AG04450 (cell line): Measurements from ENCODE around the gene MYMK. TPM values are rescaled to one million over a fixed set of nuclear protein-coding genes. Genes with fewer than 3 reads are reported as not detected.

Experiments
- CTCF ChIA-PET: fragments of 300-600, 350-600 bp; formaldehyde crosslinking; extraction: SDS; loops from one replicate; lab custom pipeline; 2022; ENCODE audit warnings: antibody characterized with exemption, inconsistent platforms; lab: Charles Lee
- POLR2A ChIA-PET: fragments of 350-600 bp; formaldehyde crosslinking; extraction: SDS; loops from one replicate; lab custom pipeline; 2021; ENCODE audit warnings: antibody characterized with exemption, inconsistent platforms; lab: Yijun Ruan, JAX
- DNase-seq: peaks from one replicate; pipeline ENCODE4 v3.0.0-alpha.2; 2011; ENCODE audit warnings: low read depth, low spot score
- H3K27ac ChIP-seq: one replicate; pipeline ENCODE4 v1.5.1; 2012; ENCODE audit warnings: low read depth, low read length, control low read depth
- H3K27me3 ChIP-seq: one replicate; pipeline ENCODE4 v1.6.0; 2012; ENCODE audit warnings: low read length; ENCODE audit not compliant: control insufficient read depth, insufficient read depth
- H3K4me3 ChIP-seq: 2 replicates; pipeline ENCODE4 v1.5.1; 2011; ENCODE audit warnings: mild to moderate bottlenecking, low read depth, low read length, control low read depth
- H3K9me3 ChIP-seq: 2 replicates; pipeline ENCODE4 v1.5.1; 2012; ENCODE audit warnings: low read length; ENCODE audit not compliant: control insufficient read depth, insufficient read depth
- CTCF ChIP-seq: IDR thresholded peaks from 2 replicates; pipeline ENCODE4 v1.5.1; 2011; ENCODE audit warnings: low read depth, low read length, control low read depth, inconsistent platforms
- polyA plus RNA-seq: library from polyadenylated mRNA; depleted of rRNA; stranded (reverse); fragments of >200 nt; gene quantifications from 2 replicates; pipeline ENCODE4 v1.2.3, GENCODE V29; 2011

The MYMK gene
- polyA plus RNA-seq, 1 experiment = not detected

DNA sequence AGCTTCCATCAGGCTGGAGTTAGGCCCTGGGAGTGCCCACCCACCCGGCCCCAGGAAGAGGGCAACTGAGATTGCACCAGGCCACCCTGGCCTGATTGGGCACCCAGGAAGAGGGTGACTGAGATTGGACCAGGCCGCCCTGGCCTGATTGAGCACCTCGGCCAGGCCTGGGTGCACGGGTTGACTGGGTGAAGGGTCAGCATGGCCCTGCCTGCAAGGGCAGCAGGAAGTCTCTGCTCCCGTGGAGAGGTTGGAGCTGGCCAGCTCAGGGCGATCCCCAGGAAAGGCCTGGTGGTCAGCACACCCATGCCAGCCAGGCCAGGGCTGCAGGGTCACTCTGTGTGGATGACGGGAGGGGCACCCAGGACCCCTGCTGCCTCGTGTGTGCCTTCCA lies 21.5 kb upstream of the MYMK start:
- ChIA-PET CTCF (no interaction called here), POLR2A (no interaction called here)
- TF ChIP-seq CTCF = no peak
- no peak overlapping the region for H3K27ac ChIP-seq
- no peaks in the 10 kb centered on the region; the same call in 1 of the 2 replicates for H3K9me3 ChIP-seq
- peaks cover 51% of the 10 kb centered on the region for H3K27me3 ChIP-seq
- DNase-seq = no peak
- no peak overlapping the region for H3K4me3 ChIP-seq

GRCh38 chr9:133545494-133546286 lies 20.9 kb upstream of the MYMK start:
- CTCF ChIA-PET = no interaction called here
- H3K9me3 ChIP-seq = no peaks in the 10 kb centered on the region; the same call in 1 of the 2 replicates
- no peak for TF ChIP-seq CTCF
- H3K4me3 ChIP-seq = no peak overlapping the region
- peaks cover 50% of the 10 kb centered on the region for H3K27me3 ChIP-seq
- POLR2A ChIA-PET = no interaction called here
- DNase-seq = no peak
- no peak overlapping the region for H3K27ac ChIP-seq

- ChIA-PET POLR2A (no interaction called here), CTCF (interaction anchor here (1.6 kb wide), 1 partner anchor 10 kb away, joined by 3 read pairs; no protein-coding TSS in a partner anchor)
- no peak overlapping the region for H3K4me3 ChIP-seq
- no peaks in the 10 kb centered on the region; the same call in 1 of the 2 replicates for H3K9me3 ChIP-seq
- H3K27me3 ChIP-seq = peaks cover 44% of the 10 kb centered on the region
- no peak for TF ChIP-seq CTCF
- H3K27ac ChIP-seq = no peak overlapping the region
- DNase-seq = no peak
Measured at GRCh38 chr9:133543772-133544467, 19.2 kb upstream of the MYMK start.

GRCh38 chr9:133542002-133542401 lies 17.2 kb upstream of the MYMK start:
- no peak overlapping the region for H3K27ac ChIP-seq
- peaks cover 47% of the 10 kb centered on the region for H3K27me3 ChIP-seq
- CTCF ChIA-PET = interaction anchor here (1.6 kb wide), 1 partner anchor 8 kb away, joined by 3 read pairs; no protein-coding TSS in a partner anchor
- POLR2A ChIA-PET = no interaction called here
- H3K4me3 ChIP-seq = no peak overlapping the region
- no peaks in the 10 kb centered on the region; the same call in 1 of the 2 replicates for H3K9me3 ChIP-seq
- TF ChIP-seq CTCF = no peak
- DNase-seq = no peak

- Histone ChIP-seq H3K9me3 (no peaks in the 10 kb centered on the region; the same call in 1 of the 2 replicates), H3K4me3 (no peak overlapping the region), H3K27me3 (peaks cover 44% of the 10 kb centered on the region), H3K27ac (no peak overlapping the region)
- no peak for DNase-seq
- ChIA-PET CTCF (no interaction called here), POLR2A (no interaction called here)
- no peak for TF ChIP-seq CTCF
Measured at GRCh38 chr9:133540698-133541025, 15.9 kb upstream of the MYMK start.
